WTC11 (cell line): Measurements from ENCODE around the gene ABCA3. TPM values are rescaled to one million over a fixed set of nuclear protein-coding genes. Genes with fewer than 3 reads are reported as not detected.
A peak's percentile ranks its signal among the peaks of the same experiment; 100 is the strongest.

Source experiments
- ATAC-seq: fragments of 200-7000 bp; cut with Tn5 transposase; 2 replicates; pipeline ENCODE4 v1.10.0; 2021; ENCODE audit warnings: mild to moderate bottlenecking, moderate library complexity
- CTCF ChIA-PET: fragments of 300-600 bp; sonication (Branson Sonifier 250); formaldehyde crosslinking; loops from one replicate; lab custom pipeline; 2021; ENCODE audit warnings: antibody characterized with exemption; lab: Charles Lee
- POLR2A ChIA-PET: fragments of 350-600 bp; sonication (Branson Sonifier 250); formaldehyde crosslinking; loops from one replicate; lab custom pipeline; 2021; ENCODE audit warnings: antibody characterized with exemption; lab: Charles Lee
- DNase-seq: peaks from one replicate; pipeline ENCODE4 v3.0.0; 2021; ENCODE audit warnings: low spot score
- H3K27ac Mint-ChIP-seq: 2 replicates; pipeline ENCODE4 v1.8.0; 2021; ENCODE audit warnings: mixed read lengths
- H3K27me3 Mint-ChIP-seq: 2 replicates; pipeline ENCODE4 v1.8.0; 2021; ENCODE audit warnings: low read depth, mild to moderate bottlenecking, moderate library complexity, mixed read lengths
- H3K36me3 Mint-ChIP-seq: 2 replicates; pipeline ENCODE4 v1.8.0; 2021; ENCODE audit warnings: mixed read lengths
- H3K4me1 Mint-ChIP-seq: 2 replicates; pipeline ENCODE4 v1.8.0; 2022; ENCODE audit warnings: mixed read lengths
- H3K4me3 Mint-ChIP-seq: 2 replicates; pipeline ENCODE4 v1.8.0; 2021; ENCODE audit warnings: mild to moderate bottlenecking, moderate library complexity, mixed read lengths
- H3K9me3 Mint-ChIP-seq: 2 replicates; pipeline ENCODE4 v1.8.0; 2021; ENCODE audit warnings: mixed read lengths
- NFYB ChIP-seq: sonication (generic); formaldehyde crosslinking; conservative IDR thresholded peaks from 2 replicates; pipeline ENCODE4 v1.8.0; 2022; ENCODE audit warnings: low read depth, missing genetic modification reagents
- microRNA-seq: library from miRNA; unstranded; fragments of <30 nt; microRNA quantifications from one replicate; pipeline ENCODE4 v1.2.0, GENCODE V29; 2022; ENCODE audit warnings: borderline number of aligned reads
- total RNA-seq: library from RNA; stranded (reverse); gene quantifications from 3 replicates; pipeline ENCODE4 v1.2.3, GENCODE V29; 2021

The ABCA3 gene
- total RNA-seq, 1 experiment from 2014 or later = 12.1 TPM

DNA sequence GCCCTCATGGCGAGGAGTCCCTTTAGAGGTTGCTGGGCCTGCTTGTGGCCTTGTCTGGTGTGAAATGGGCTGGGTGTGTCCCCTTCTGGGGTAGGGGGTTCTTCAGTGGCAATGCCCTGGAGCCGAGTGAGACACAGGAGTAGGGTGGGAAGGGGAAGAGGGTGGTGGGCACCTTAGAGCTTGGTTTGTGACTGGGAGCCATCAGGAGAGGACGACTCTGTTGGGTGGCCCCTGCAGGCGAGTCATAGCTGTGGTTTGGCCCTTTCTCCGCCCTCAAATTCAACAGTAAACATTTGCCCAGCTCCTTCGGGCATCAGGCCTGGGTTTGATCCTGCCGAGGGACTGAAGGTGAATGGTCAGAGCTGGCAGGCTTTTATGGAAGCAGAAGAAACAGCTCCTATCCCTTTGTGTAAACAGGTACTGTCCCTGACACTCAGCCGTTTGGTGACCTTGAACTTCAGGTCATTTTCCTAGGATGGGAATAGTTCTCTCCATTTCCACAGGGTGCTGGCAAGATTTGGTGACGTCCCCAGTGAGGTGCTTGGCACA is 114.2 kb downstream of the ABCA3 start:
- H3K4me1 Mint-ChIP-seq = peaks cover 3% of the 10 kb centered on the region; the same call in 1 of the 2 replicates
- ATAC-seq = no peak
- H3K27me3 Mint-ChIP-seq = no peaks in the 10 kb centered on the region
- DNase-seq = no peak
- CTCF ChIA-PET = interaction anchor here (0.6 to 1.8 kb wide), 2 partner anchors 32 to 262 kb away, joined by 5 to 8 read pairs; no protein-coding TSS in a partner anchor
- no peaks in the 10 kb centered on the region for H3K9me3 Mint-ChIP-seq
- 0 out of 2 replicates have a peak overlapping the region, but pooled peaks have one; percentile 53 for H3K27ac Mint-ChIP-seq
- TF ChIP-seq NFYB = no peak
- peaks cover 3% of the 10 kb centered on the region; the same call in 1 of the 2 replicates for H3K36me3 Mint-ChIP-seq
- H3K4me3 Mint-ChIP-seq = no peak overlapping the region
- POLR2A ChIA-PET = interaction anchor here (1.0 kb wide), 1 partner anchor 45 kb away, joined by 4 read pairs; no protein-coding TSS in a partner anchor

Small RNAs within 50 kb of the gene (microRNA-seq; reads per million reads assigned to microRNA genes)
- gene MIR3677 = not detected
- not detected for gene MIR4717

Other genes starting within 250 kb of the ABCA3 start
- 96.8 to 102 TPM (median 98.9 TPM) in 3 replicates for gene PKD1, start 204.8 kb downstream of the ABCA3 start, total RNA-seq
- 6.2 to 7.3 TPM (median 6.9 TPM) in 3 replicates for gene RAB26, start 192.1 kb downstream of the ABCA3 start, total RNA-seq
- gene TRAF7, start 184.9 kb downstream of the ABCA3 start, total RNA-seq = 148 to 159 TPM (median 152 TPM) in 3 replicates
- gene CASKIN1, start 144.1 kb downstream of the ABCA3 start, total RNA-seq = 9.4 to 15.7 TPM (median 11.3 TPM) in 3 replicates
- gene MLST8, start 135.3 kb downstream of the ABCA3 start, total RNA-seq = 71.6 to 76.1 TPM (median 75.9 TPM) in 3 replicates
- gene BRICD5, start 129.9 kb downstream of the ABCA3 start, total RNA-seq = 12.5 to 15.2 TPM (median 13.6 TPM) in 3 replicates
- gene PGP, start 125.9 kb downstream of the ABCA3 start, total RNA-seq = 38.4 to 40.1 TPM (median 39.5 TPM) in 3 replicates
- gene E4F1, start 117.1 kb downstream of the ABCA3 start, total RNA-seq = 27.2 to 34.4 TPM (median 27.8 TPM) in 3 replicates
- 0.66 to 1.1 TPM (median 1.0 TPM) in 3 replicates for gene DNASE1L2, start 104.3 kb downstream of the ABCA3 start, total RNA-seq
- gene ECI1, start 89.1 kb downstream of the ABCA3 start, total RNA-seq = 100 to 110 TPM (median 106 TPM) in 3 replicates
- gene RNPS1, start 72.6 kb downstream of the ABCA3 start, total RNA-seq = 331 to 333 TPM (median 333 TPM) in 3 replicates
- gene CCNF, start 88.7 kb upstream of the ABCA3 start, total RNA-seq = 53.5 to 65.7 TPM (median 54.7 TPM) in 3 replicates
- 51.7 to 61.6 TPM (median 51.9 TPM) in 3 replicates for gene TEDC2, start 119.4 kb upstream of the ABCA3 start, total RNA-seq
- gene NTN3, start 130.6 kb upstream of the ABCA3 start, total RNA-seq = 0.82 to 0.92 TPM (median 0.89 TPM) in 3 replicates
- 17.3 to 21.0 TPM (median 17.8 TPM) in 3 replicates for gene TBC1D24, start 134.4 kb upstream of the ABCA3 start, total RNA-seq
- 193 to 212 TPM (median 193 TPM) in 3 replicates for gene ATP6V0C, start 173.2 kb upstream of the ABCA3 start, total RNA-seq
- gene AMDHD2, start 179.6 kb upstream of the ABCA3 start, total RNA-seq = 60.1 to 70.9 TPM (median 60.3 TPM) in 3 replicates
- gene CEMP1, start 190.7 kb upstream of the ABCA3 start, total RNA-seq = 0.14 to 0.32 TPM (median 0.15 TPM) in 3 replicates
- 25.4 to 31.4 TPM (median 29.6 TPM) in 3 replicates for gene PDPK1, start 197.3 kb upstream of the ABCA3 start, total RNA-seq